ENCODE data around the gene VPS13A.
A peak's percentile ranks its signal among the peaks of the same experiment; 100 is the strongest.

Gene VPS13A

DNA sequence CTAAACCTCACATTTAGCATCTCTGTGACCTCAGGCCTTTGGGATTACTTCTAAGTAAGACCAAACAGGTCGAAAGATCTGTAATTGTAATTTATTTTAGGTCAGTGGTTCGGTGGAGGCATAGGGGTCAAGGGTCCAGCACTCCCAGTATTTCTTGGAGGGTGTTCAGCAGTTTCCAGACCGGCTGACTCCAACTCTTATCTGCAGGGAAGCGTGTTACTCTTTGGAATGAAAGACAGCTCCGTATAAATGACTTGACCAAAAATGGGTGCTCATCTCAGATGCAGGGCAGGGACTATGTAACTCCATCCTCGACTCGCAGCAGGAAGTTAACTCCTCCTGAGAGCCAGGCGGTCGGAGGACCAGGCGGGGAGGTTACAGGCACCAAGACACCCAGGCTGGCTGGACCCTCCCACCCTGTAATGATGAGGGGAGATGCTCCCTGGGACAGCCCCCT is 620 bp upstream of the VPS13A start (continued):
- TF ChIP-seq ZNF621 (tag by site-specific recombination; IDR thresholded peaks at IDR 0.05) (no peak), ZBTB48 (tag by site-specific recombination; IDR thresholded peaks at IDR 0.05) (peak; percentile 61; the same call in 1 of the 2 replicates), ZNF404 (tag by site-specific recombination; IDR thresholded peaks at IDR 0.05) (no peak), PRDM1 (tag by site-specific recombination; IDR thresholded peaks at IDR 0.05) (no peak), KLF7 (tag by site-specific recombination; IDR thresholded peaks at IDR 0.05; ENCODE audit: borderline replicate concordance) (no peak), YY1 (tag by site-specific recombination; IDR thresholded peaks at IDR 0.05) (no peak), ZNF600 (tag by site-specific recombination; IDR thresholded peaks at IDR 0.05) (peak; percentile 92), ZNF366 (tag by site-specific recombination; conservative IDR thresholded peaks at IDR 0.05) (peak; percentile 23; the same call in 1 of the 2 replicates), ZNF48 (tag by site-specific recombination; IDR thresholded peaks at IDR 0.05) (no peak), ZNF280C (tag by site-specific recombination; IDR thresholded peaks at IDR 0.05) (no peak), ZBTB44 (tag by site-specific recombination; IDR thresholded peaks at IDR 0.05) (no peak), REST (tag by site-specific recombination; IDR thresholded peaks at IDR 0.05) (no peak), ZNF223 (tag by site-specific recombination; IDR thresholded peaks at IDR 0.05) (no peak), ZNF350 (tag by site-specific recombination; IDR thresholded peaks at IDR 0.05) (no peak), GFI1B (tag by site-specific recombination; IDR thresholded peaks at IDR 0.05) (no peak), BCL11B (tag by site-specific recombination; IDR thresholded peaks at IDR 0.05; ENCODE audit: low read depth) (no peak), ZNF423 (tag by site-specific recombination; IDR thresholded peaks at IDR 0.05) (peak; percentile 70), ZNF626 (tag by site-specific recombination; IDR thresholded peaks at IDR 0.05) (no peak), ZNF202 (tag by site-specific recombination; IDR thresholded peaks at IDR 0.05; ENCODE audit: borderline replicate concordance) (no peak), ZNF426 (tag by site-specific recombination; IDR thresholded peaks at IDR 0.05) (no peak), ZNF214 (tag by site-specific recombination; IDR thresholded peaks at IDR 0.05; ENCODE audit: borderline replicate concordance) (no peak), HIC1 (tag by site-specific recombination; IDR thresholded peaks at IDR 0.05) (0 out of 2 replicates have a peak, but pooled peaks have one; percentile 35), ZNF394 (tag by site-specific recombination; IDR thresholded peaks at IDR 0.05; ENCODE audit: borderline replicate concordance) (no peak), ZSCAN23 (tag by site-specific recombination; IDR thresholded peaks at IDR 0.05) (no peak), ZNF623 (tag by site-specific recombination; IDR thresholded peaks at IDR 0.05) (no peak), ZSCAN5A (tag by site-specific recombination; IDR thresholded peaks at IDR 0.05) (no peak), ZNF843 (tag by site-specific recombination; IDR thresholded peaks at IDR 0.05) (0 out of 2 replicates have a peak, but pooled peaks have one; percentile 14), TCF7L2 (IDR thresholded peaks at IDR 0.05; ENCODE audit: borderline replicate concordance, low read depth, low read length) (no peak)
- TF ChIP-seq, protein P1, sequence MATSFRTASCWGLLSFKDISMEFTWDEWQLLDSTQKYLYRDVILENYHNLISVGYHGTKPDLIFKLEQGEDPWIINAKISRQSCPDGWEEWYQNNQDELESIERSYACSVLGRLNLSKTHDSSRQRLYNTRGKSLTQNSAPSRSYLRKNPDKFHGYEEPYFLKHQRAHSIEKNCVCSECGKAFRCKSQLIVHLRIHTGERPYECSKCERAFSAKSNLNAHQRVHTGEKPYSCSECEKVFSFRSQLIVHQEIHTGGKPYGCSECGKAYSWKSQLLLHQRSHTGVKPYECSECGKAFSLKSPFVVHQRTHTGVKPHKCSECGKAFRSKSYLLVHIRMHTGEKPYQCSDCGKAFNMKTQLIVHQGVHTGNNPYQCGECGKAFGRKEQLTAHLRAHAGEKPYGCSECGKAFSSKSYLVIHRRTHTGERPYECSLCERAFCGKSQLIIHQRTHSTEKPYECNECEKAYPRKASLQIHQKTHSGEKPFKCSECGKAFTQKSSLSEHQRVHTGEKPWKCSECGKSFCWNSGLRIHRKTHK (tag by site-specific recombination; IDR thresholded peaks at IDR 0.05) = no peak

Measured in HEK293 (cell line).